Activated naive CD8-positive, alpha-beta T cell treated with anti-CD3 and anti-CD28 coated beads for 36 hours (primary cell): ENCODE data around the gene OXGR1. TPM values are rescaled to one million over a fixed set of nuclear protein-coding genes. Genes with fewer than 3 reads are reported as not detected.

Experiments
- DNase-seq: peaks from one replicate; pipeline ENCODE4 v3.0.0; 2021
- H3K27ac Mint-ChIP-seq: one replicate; pipeline ENCODE4 v1.8.0; 2022; ENCODE audit warnings: mild to moderate bottlenecking, moderate library complexity, mixed read lengths
- H3K27me3 Mint-ChIP-seq: one replicate; pipeline ENCODE4 v1.8.0; 2022; ENCODE audit warnings: mild to moderate bottlenecking, mixed read lengths
- H3K36me3 Mint-ChIP-seq: one replicate; pipeline ENCODE4 v1.8.0; 2021; ENCODE audit warnings: mild to moderate bottlenecking, mixed read lengths
- H3K4me1 Mint-ChIP-seq: one replicate; pipeline ENCODE4 v1.8.0; 2021; ENCODE audit warnings: mixed read lengths
- H3K4me3 Mint-ChIP-seq: one replicate; pipeline ENCODE4 v1.8.0; 2022; ENCODE audit warnings: mild to moderate bottlenecking, moderate library complexity, mixed read lengths
- H3K9me3 Mint-ChIP-seq: one replicate; pipeline ENCODE4 v1.8.0; 2022; ENCODE audit warnings: mixed read lengths
- total RNA-seq, 2 experiments: library from RNA; stranded (reverse); gene quantifications; one replicate each; pipeline ENCODE4 v1.2.3, GENCODE V29; 2021

The OXGR1 gene
- total RNA-seq, 2 experiments from 2014 or later: not detected

GRCh38 chr13:97017322-97017721, 23.0 kb upstream of the OXGR1 start:
- Mint-ChIP-seq H3K4me3 (no peak overlapping the region), H3K36me3 (no peaks in the 10 kb centered on the region), H3K27ac (no peak overlapping the region), H3K27me3 (peaks cover 56% of the 10 kb centered on the region), H3K9me3 (peaks cover 3% of the 10 kb centered on the region), H3K4me1 (peaks cover 5% of the 10 kb centered on the region)
- no peak for DNase-seq

DNA sequence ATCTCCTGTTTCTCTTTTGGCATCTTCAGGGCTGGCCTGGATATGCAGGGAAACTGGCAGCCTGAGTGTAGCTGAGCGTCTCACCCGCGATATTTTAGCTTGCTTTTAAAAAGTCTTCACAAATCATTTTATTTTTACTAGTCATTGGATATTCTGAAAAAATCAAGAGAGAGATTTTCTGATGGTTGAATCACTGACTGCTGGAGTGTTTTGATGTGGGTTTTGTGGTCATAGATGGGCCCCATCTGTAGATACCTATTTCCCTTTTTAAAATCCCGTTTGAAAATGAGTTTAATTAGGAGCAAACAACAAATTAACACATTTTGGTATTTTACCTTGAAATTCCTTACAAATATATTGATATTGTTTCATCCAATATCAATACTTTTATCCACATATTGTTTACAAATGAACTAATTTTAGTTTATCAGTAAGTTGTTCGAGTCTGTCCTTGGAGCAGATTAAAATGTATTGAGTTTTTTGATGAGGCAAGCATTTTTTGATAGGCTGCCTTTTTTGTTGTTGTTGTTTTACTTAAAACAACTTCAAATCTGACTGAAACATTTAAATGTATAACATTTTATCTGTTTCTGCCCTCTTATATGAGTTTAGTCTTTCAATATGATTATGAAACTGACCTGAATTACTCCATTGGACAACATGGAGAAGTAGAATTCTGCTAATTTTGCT, 21.5 kb upstream of the OXGR1 start:
- no peak for DNase-seq
- H3K36me3 Mint-ChIP-seq: no peaks in the 10 kb centered on the region
- H3K4me3 Mint-ChIP-seq: no peak overlapping the region
- H3K27me3 Mint-ChIP-seq: peaks cover 55% of the 10 kb centered on the region
- H3K9me3 Mint-ChIP-seq: peaks cover 3% of the 10 kb centered on the region
- H3K27ac Mint-ChIP-seq: no peak overlapping the region
- peaks cover 5% of the 10 kb centered on the region for H3K4me1 Mint-ChIP-seq

DNA sequence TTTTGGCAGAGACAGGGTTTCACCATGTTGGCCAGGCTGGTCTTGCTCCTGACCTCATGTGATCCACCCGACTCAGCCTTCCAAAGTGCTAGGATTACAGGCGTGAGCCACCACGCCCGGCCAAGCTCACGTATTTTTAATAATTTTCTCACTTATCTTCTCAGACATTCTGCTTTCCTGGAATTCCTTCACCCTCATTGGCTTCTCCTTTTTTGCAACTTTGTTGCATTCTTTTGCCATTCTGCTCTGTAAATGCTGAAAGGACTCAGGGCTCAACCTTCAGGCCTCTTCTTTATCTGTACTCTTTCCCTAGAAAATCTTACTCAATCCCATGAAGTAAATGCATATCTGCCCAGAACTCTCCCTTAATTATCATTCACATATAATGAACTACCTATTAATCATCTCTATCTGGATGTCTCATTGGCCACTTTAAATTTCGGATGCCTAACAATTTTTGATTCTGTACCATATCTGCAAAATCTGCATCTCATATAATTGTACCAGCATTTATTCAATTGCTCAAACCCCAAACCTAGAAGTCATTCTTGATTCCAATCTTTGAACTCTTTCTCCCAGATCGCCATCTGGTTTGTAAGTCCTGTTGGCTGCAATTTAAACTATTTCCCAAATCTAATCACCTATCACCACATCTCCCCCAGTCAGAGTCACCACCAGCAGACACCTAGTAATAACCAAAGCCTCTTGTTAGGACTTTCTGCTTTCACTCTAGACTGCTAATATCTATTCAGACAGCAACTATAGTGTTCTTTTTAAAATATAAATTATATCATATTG, 18.2 kb upstream of the OXGR1 start:
- Mint-ChIP-seq H3K9me3 (peaks cover 3% of the 10 kb centered on the region), H3K27ac (no peak overlapping the region), H3K27me3 (peaks cover 55% of the 10 kb centered on the region), H3K36me3 (no peaks in the 10 kb centered on the region), H3K4me1 (peaks cover 5% of the 10 kb centered on the region), H3K4me3 (no peak overlapping the region)
- DNase-seq: no peak

DNA sequence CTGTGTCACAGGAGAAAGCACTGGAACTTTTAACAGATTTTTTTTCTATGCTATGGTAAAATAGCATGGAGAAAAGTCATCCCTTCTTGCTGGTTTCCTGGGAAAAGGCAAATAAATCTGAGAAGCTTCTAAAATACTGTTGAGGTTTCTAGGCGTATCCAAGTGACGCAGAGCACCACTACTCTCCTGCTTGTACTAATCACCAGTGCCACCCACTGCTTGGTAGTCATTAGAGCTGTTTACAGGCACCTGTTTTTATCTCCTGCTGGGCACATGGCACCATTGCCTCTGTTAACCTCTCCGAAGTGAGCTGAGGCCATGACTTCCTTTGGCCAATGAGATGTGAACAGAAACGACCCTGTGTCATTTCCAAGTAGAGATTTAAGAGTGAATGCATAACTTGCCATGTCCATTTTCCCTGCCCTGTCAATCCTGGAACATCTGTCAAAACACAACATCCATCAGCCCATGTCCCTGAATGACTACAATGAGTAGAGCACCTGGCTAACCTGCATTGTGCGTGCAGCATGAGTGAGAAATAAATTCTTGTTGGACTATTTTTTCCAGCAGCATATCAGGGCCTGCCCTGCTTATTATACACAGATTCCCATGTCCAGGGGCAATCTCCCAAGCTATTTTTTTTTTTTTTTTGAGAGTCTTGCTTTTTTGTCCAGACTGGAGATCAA, 17.3 kb upstream of the OXGR1 start:
- Mint-ChIP-seq H3K4me3 (no peak overlapping the region), H3K9me3 (peaks cover 3% of the 10 kb centered on the region), H3K4me1 (peaks cover 5% of the 10 kb centered on the region), H3K36me3 (no peaks in the 10 kb centered on the region), H3K27me3 (peaks cover 55% of the 10 kb centered on the region), H3K27ac (no peak overlapping the region)
- DNase-seq: no peak

GRCh38 chr13:97008643-97009042, 14.4 kb upstream of the OXGR1 start:
- DNase-seq: no peak
- no peaks in the 10 kb centered on the region for H3K9me3 Mint-ChIP-seq
- H3K27me3 Mint-ChIP-seq: peaks cover 35% of the 10 kb centered on the region
- no peak overlapping the region for H3K27ac Mint-ChIP-seq
- H3K4me1 Mint-ChIP-seq: no peaks in the 10 kb centered on the region
- H3K36me3 Mint-ChIP-seq: no peaks in the 10 kb centered on the region
- no peak overlapping the region for H3K4me3 Mint-ChIP-seq

DNA sequence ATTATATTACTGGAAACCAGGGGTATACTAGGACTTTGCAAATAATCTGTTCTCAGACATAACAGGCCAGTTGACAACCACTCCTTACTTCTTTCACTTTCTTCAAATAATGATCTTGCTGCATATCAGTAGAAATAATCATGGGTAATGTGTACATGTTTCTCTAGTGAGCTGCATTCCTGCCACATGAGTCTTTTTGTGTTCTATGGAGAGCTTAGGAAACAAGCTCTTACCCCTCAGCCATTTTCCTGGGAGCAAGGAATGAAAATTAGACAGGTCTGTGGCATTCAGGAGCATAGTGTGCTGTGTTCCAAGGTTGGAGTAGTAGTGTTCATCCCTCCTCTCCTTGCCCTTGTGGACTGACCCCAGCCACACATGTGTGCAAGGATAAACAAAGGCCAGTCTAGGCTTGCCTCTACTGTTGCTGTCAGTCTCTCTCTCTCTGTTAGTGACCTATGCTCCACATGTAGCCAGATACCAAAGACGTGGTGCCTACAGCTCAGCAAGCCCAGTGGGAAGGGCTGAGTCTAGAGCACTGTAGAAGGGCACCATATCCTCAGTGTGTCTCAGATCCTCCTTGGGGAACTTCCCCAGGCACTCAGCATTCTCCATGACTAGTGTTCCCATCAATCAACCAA, 11.5 kb upstream of the OXGR1 start:
- no peak overlapping the region for H3K27ac Mint-ChIP-seq
- H3K4me1 Mint-ChIP-seq: peaks cover 2% of the 10 kb centered on the region
- no peaks in the 10 kb centered on the region for H3K36me3 Mint-ChIP-seq
- DNase-seq: no peak
- H3K9me3 Mint-ChIP-seq: no peaks in the 10 kb centered on the region
- peaks cover 39% of the 10 kb centered on the region for H3K27me3 Mint-ChIP-seq
- H3K4me3 Mint-ChIP-seq: no peak overlapping the region

- Mint-ChIP-seq H3K4me1 (peaks cover 2% of the 10 kb centered on the region), H3K27me3 (peaks cover 38% of the 10 kb centered on the region), H3K36me3 (no peaks in the 10 kb centered on the region), H3K9me3 (no peaks in the 10 kb centered on the region), H3K27ac (no peak overlapping the region), H3K4me3 (no peak overlapping the region)
- DNase-seq: no peak
Measured at GRCh38 chr13:97004886-97005285, 10.6 kb upstream of the OXGR1 start.

DNA sequence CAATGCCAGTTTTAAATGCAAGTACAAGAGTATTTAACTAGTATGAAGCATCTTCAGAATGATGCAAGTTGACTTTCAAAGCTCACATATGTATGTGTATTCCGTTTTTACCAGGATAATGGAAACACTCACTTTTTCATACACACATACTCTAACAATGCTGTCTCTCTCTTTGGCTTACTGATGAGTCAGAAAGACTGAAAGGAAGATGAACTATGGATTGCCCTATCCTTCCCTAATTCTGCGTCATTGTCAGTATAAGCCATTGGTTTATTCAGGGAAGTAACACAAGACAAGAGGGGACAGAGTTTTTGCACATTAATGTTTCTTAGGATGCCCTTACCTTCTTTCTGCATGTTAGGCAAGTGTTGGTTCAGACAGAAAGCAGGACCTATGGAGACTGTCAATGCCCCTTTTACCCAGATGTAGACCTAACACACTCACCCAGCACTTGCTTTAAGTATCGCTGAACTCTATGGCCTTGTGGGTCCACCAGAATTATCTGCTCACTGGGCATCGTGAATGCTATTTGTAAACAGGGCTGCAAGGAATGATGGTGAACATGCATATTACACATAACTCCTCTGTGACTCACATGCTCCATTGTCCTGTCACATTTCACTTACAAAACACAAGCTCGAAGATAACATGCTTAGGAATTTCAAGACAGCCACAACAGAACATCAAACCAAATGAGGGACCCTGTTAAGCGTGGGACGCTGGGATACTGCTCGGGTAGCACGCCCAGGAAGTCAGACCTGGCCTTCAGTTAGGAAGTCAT, 10.0 kb upstream of the OXGR1 start:
- no peak for DNase-seq
- Mint-ChIP-seq H3K36me3 (no peaks in the 10 kb centered on the region), H3K27me3 (peaks cover 39% of the 10 kb centered on the region), H3K4me1 (peaks cover 2% of the 10 kb centered on the region), H3K27ac (no peak overlapping the region), H3K4me3 (no peak overlapping the region), H3K9me3 (no peaks in the 10 kb centered on the region)

- Mint-ChIP-seq H3K27ac (no peak overlapping the region), H3K27me3 (peaks cover 41% of the 10 kb centered on the region), H3K9me3 (no peaks in the 10 kb centered on the region), H3K4me3 (no peak overlapping the region), H3K4me1 (peaks cover 2% of the 10 kb centered on the region), H3K36me3 (no peaks in the 10 kb centered on the region)
- DNase-seq: no peak
Measured at GRCh38 chr13:97003071-97003470, 8.8 kb upstream of the OXGR1 start.

GRCh38 chr13:97002581-97002980, 8.3 kb upstream of the OXGR1 start:
- Mint-ChIP-seq H3K27me3 (peaks cover 41% of the 10 kb centered on the region), H3K36me3 (no peaks in the 10 kb centered on the region), H3K9me3 (no peaks in the 10 kb centered on the region), H3K27ac (no peak overlapping the region), H3K4me1 (peaks cover 2% of the 10 kb centered on the region), H3K4me3 (no peak overlapping the region)
- DNase-seq: no peak

DNA sequence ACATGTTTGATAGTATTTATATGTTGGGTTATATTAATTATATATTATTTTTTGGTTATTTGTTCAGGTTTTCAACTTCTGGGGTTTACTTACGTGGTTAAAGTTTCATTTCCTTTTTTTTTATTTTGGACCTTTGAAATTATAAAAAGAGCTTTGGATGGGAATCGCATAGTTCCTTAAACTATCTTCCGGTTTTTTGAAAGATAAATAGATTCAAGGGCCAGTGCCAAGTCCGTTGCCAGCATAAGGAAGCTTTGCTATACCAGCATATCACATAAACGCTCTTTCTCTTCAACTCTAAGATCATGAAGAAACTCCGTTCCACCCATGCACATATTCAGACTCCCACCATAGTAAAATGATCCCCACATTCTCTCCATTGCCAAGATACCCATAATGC, 7.4 kb upstream of the OXGR1 start:
- peaks cover 2% of the 10 kb centered on the region for H3K4me1 Mint-ChIP-seq
- no peak for DNase-seq
- H3K4me3 Mint-ChIP-seq: no peak overlapping the region
- H3K27me3 Mint-ChIP-seq: peaks cover 49% of the 10 kb centered on the region
- no peaks in the 10 kb centered on the region for H3K9me3 Mint-ChIP-seq
- no peaks in the 10 kb centered on the region for H3K36me3 Mint-ChIP-seq
- H3K27ac Mint-ChIP-seq: no peak overlapping the region

GRCh38 chr13:97000295-97000925, 6.1 kb upstream of the OXGR1 start:
- no peak for DNase-seq
- H3K27me3 Mint-ChIP-seq: peaks cover 58% of the 10 kb centered on the region
- H3K4me3 Mint-ChIP-seq: no peak overlapping the region
- no peaks in the 10 kb centered on the region for H3K9me3 Mint-ChIP-seq
- no peak overlapping the region for H3K27ac Mint-ChIP-seq
- H3K4me1 Mint-ChIP-seq: peaks cover 2% of the 10 kb centered on the region
- H3K36me3 Mint-ChIP-seq: no peaks in the 10 kb centered on the region

DNA sequence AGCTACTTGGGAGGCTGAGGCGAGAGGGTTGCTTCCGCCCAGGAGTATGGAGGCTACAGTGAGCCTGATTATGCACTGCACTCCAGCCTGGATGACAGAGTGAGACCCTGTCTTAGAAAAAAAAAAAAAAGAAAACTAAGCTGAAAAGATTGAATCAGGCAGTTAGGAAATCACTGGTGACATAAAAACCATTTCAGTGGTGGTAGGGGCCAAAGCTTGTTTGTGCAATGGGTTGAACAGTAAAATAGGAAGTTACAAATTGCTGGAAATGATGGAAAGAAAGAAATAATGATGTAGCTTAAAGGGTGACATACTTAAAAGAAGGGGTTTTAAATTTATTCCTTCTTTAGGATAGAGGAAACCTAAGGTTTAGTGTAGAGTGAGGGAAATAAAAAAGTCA, 4.8 kb upstream of the OXGR1 start:
- H3K4me1 Mint-ChIP-seq: peaks cover 2% of the 10 kb centered on the region
- DNase-seq: no peak
- peaks cover 70% of the 10 kb centered on the region for H3K27me3 Mint-ChIP-seq
- no peaks in the 10 kb centered on the region for H3K9me3 Mint-ChIP-seq
- no peak overlapping the region for H3K4me3 Mint-ChIP-seq
- no peaks in the 10 kb centered on the region for H3K36me3 Mint-ChIP-seq
- no peak overlapping the region for H3K27ac Mint-ChIP-seq

- Mint-ChIP-seq H3K4me1 (peaks cover 7% of the 10 kb centered on the region), H3K27me3 (peaks cover 80% of the 10 kb centered on the region)
- DNase-seq: no peak
Measured at GRCh38 chr13:96998051-96998450, 3.8 kb upstream of the OXGR1 start.

More at GRCh38 chr13:96998051-96998450, 3.8 kb upstream of the OXGR1 start:
- Mint-ChIP-seq H3K27ac (no peak overlapping the region), H3K4me3 (no peak overlapping the region), H3K36me3 (peaks cover 2% of the 10 kb centered on the region), H3K9me3 (no peaks in the 10 kb centered on the region)
